WTC11 (cell line): ENCODE data around the gene SCYL1.

Experiments used
- CREM ChIP-seq: sonication (generic); formaldehyde crosslinking; IDR thresholded peaks from 2 replicates; pipeline ENCODE4 v1.8.1; 2022; ENCODE audit warnings: mild to moderate bottlenecking, missing genetic modification reagents, moderate library complexity
- CTCF ChIP-seq: fragments of 200-600 bp; IDR thresholded peaks from 2 replicates; pipeline ENCODE4 v1.8.0; 2022; ENCODE audit warnings: antibody characterized with exemption
- FOXP1 ChIP-seq: sonication (generic); formaldehyde crosslinking; IDR thresholded peaks from 2 replicates; pipeline ENCODE4 v1.8.0; 2022; ENCODE audit warnings: missing genetic modification reagents, mild to moderate bottlenecking, moderate library complexity, borderline replicate concordance
- MXD4 ChIP-seq: fragments of 250-450 bp; sonication (Bioruptor Pico); IDR thresholded peaks from 2 replicates; pipeline ENCODE4 v1.8.0; 2021; ENCODE audit warnings: mild to moderate bottlenecking, moderate library complexity, borderline replicate concordance
- NR2C2 ChIP-seq: sonication (generic); formaldehyde crosslinking; IDR thresholded peaks from 2 replicates; pipeline ENCODE4 v1.8.0; 2022; ENCODE audit warnings: mild to moderate bottlenecking, missing genetic modification reagents
- NR3C1 ChIP-seq: sonication (generic); formaldehyde crosslinking; conservative IDR thresholded peaks from 2 replicates; pipeline ENCODE4 v1.8.1; 2023; ENCODE audit warnings: low read depth, mild to moderate bottlenecking, missing genetic modification reagents
- SMAD3 ChIP-seq: sonication (generic); formaldehyde crosslinking; IDR thresholded peaks from 2 replicates; pipeline ENCODE4 v1.8.0; 2022; ENCODE audit warnings: missing genetic modification reagents, mild to moderate bottlenecking, borderline replicate concordance

GRCh38 chr11:65580031-65580692, 55.3 kb downstream of the SCYL1 start:
- TF ChIP-seq CTCF = no peak
- no peak for TF ChIP-seq FOXP1 (CRISPR knock-in tag)
- TF ChIP-seq NR2C2 = no peak
- TF ChIP-seq NR3C1 (CRISPR knock-in tag) = no peak
- TF ChIP-seq CREM (CRISPR knock-in tag) = no peak
- no peak for TF ChIP-seq MXD4 (CRISPR knock-in tag)
- TF ChIP-seq SMAD3 (CRISPR knock-in tag) = no peak
